ENCODE data around the gene TOR1AIP1.
A peak's percentile ranks its signal among the peaks of the same experiment; 100 is the strongest.

The TOR1AIP1 gene

GRCh38 chr1:179941454-179941853, 59.4 kb downstream of the TOR1AIP1 start:
- ChIA-PET CTCF (interaction anchor here (0.7 kb wide), 1 partner anchor 229 kb away, joined by 3 read pairs; no protein-coding TSS in a partner anchor), POLR2A (no interaction called here)
- H3K4me3 ChIP-seq (ENCODE audit: low read depth, low read length): no peak overlapping the region
- no peak for DNase-seq (ENCODE audit: low read depth, low spot score)
- TF ChIP-seq, protein P1, sequence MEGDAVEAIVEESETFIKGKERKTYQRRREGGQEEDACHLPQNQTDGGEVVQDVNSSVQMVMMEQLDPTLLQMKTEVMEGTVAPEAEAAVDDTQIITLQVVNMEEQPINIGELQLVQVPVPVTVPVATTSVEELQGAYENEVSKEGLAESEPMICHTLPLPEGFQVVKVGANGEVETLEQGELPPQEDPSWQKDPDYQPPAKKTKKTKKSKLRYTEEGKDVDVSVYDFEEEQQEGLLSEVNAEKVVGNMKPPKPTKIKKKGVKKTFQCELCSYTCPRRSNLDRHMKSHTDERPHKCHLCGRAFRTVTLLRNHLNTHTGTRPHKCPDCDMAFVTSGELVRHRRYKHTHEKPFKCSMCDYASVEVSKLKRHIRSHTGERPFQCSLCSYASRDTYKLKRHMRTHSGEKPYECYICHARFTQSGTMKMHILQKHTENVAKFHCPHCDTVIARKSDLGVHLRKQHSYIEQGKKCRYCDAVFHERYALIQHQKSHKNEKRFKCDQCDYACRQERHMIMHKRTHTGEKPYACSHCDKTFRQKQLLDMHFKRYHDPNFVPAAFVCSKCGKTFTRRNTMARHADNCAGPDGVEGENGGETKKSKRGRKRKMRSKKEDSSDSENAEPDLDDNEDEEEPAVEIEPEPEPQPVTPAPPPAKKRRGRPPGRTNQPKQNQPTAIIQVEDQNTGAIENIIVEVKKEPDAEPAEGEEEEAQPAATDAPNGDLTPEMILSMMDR (IDR thresholded peaks at IDR 0.05; ENCODE audit: insufficient read depth, low read length, missing control alignments): no peak

- no peak for DNase-seq (ENCODE audit: low read depth, low spot score)
- TF ChIP-seq, protein P1 (IDR thresholded peaks at IDR 0.05; ENCODE audit: insufficient read depth, low read length, missing control alignments): no peak
- H3K4me3 ChIP-seq (ENCODE audit: low read depth, low read length): no peak overlapping the region
- ChIA-PET CTCF (no interaction called here), POLR2A (no interaction called here)
Observed at GRCh38 chr1:179950651-179951050, 68.6 kb downstream of the TOR1AIP1 start.

- TF ChIP-seq, protein P1 (IDR thresholded peaks at IDR 0.05; ENCODE audit: insufficient read depth, low read length, missing control alignments): no peak
- CTCF ChIA-PET: no interaction called here
- no peak overlapping the region for H3K4me3 ChIP-seq (ENCODE audit: low read depth, low read length)
- DNase-seq (ENCODE audit: low read depth, low spot score): no peak
- POLR2A ChIA-PET: no interaction called here
Observed at GRCh38 chr1:179951383-179952144, 69.5 kb downstream of the TOR1AIP1 start.

DNA sequence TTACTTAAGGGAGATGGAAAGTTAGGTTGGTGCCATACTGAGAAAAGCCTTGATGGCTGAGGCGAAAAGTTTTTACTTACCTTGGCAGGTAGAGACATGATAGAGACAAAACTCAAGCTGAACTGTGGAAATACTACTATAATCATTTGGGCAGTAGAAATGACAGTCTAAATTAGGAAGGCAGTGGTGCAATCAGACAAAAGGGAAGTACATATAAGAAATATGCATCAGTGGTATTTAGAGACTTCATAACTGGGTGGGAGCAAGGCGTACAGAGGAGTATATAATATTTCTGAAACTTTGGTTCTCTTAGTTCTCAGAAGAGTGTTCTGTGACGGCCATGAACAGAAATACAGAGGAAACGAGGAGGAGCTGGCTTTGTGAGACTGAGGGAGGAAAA, 70.1 kb downstream of the TOR1AIP1 start:
- H3K4me3 ChIP-seq (ENCODE audit: low read depth, low read length): no peak overlapping the region
- ChIA-PET POLR2A (no interaction called here), CTCF (interaction anchor here (1.5 kb wide), 1 partner anchor 26 kb away, joined by 3 read pairs; no protein-coding TSS in a partner anchor)
- TF ChIP-seq, protein P1 (IDR thresholded peaks at IDR 0.05; ENCODE audit: insufficient read depth, low read length, missing control alignments): no peak
- DNase-seq (ENCODE audit: low read depth, low spot score): no peak

GRCh38 chr1:179953974-179954492, 71.9 kb downstream of the TOR1AIP1 start:
- peak; percentile 12 for DNase-seq (ENCODE audit: low read depth, low spot score)
- ChIA-PET POLR2A (interaction anchor here (0.7 to 0.9 kb wide), 2 partner anchors 16 to 71 kb away, joined by 3 read pairs; no protein-coding TSS in a partner anchor), CTCF (interaction anchor here (0.7 kb wide), 1 partner anchor 13 kb away, joined by 3 read pairs; no protein-coding TSS in a partner anchor)
- TF ChIP-seq, protein P1 (IDR thresholded peaks at IDR 0.05; ENCODE audit: insufficient read depth, low read length, missing control alignments): no peak
- peak overlapping the region; percentile 95 for H3K4me3 ChIP-seq (ENCODE audit: low read depth, low read length)

Data from AG04449 (cell line).